GM12878 (cell line): ENCODE measurements around the gene GLOD5. TPM values are rescaled to one million over a fixed set of nuclear protein-coding genes. Genes with fewer than 3 reads are reported as not detected.

Experiments used
- ATAC-seq: fragments of 200-7000 bp; cut with Tn5 transposase; 3 replicates; pipeline ENCODE4 v1.9.1; 2020; ENCODE audit warnings: mild to moderate bottlenecking, moderate library complexity
- BruUV-seq: library from RNA; stranded (reverse); fragments of 400-500 nt; replicated peaks from 2 replicates; lab custom pipeline; 2021; lab: Mats Ljungman, UMichigan
- CTCF ChIA-PET: fragments of 300-600 bp; sonication (Branson Sonifier 250); formaldehyde crosslinking; extraction: SDS; loops from one replicate; lab custom pipeline; 2021; ENCODE audit warnings: inconsistent platforms; lab: Yijun Ruan, JAX
- POLR2A ChIA-PET: fragments of 350-600 bp; formaldehyde crosslinking; extraction: SDS; loops from one replicate; lab custom pipeline; 2021; ENCODE audit warnings: inconsistent platforms; lab: Charles Lee
- RAD21 ChIA-PET: fragments of 300-600 bp; sonication (Branson Sonifier 250); formaldehyde crosslinking; loops from one replicate; lab custom pipeline; 2023; ENCODE audit warnings: antibody characterized with exemption; ENCODE audit not compliant: unreplicated experiment; lab: Charles Lee
- SMC1A ChIA-PET: fragments of 300-600 bp; sonication (Branson Sonifier 250); formaldehyde crosslinking; loops from one replicate; lab custom pipeline; 2023; ENCODE audit not compliant: unreplicated experiment, uncharacterized antibody; lab: Charles Lee
- DNase-seq: peaks from one replicate; pipeline ENCODE4 v3.0.0-alpha.2; 2011; ENCODE audit warnings: low read depth, low spot score
- FAIRE-seq: peaks from 3 replicates; lab custom pipeline; 2011; peaks lifted over from hg19 to GRCh38; lab: Jason Lieb, UNC
- H2AFZ ChIP-seq: 2 replicates; pipeline ENCODE4 v1.6.0; 2011; ENCODE audit warnings: low read depth, low read length, control low read depth; ENCODE audit not compliant: control insufficient read depth
- H3K27ac ChIP-seq: 2 replicates; pipeline ENCODE4 v1.5.1; 2011; ENCODE audit warnings: control low read depth; ENCODE audit not compliant: control insufficient read depth, insufficient read depth
- H3K27me3 ChIP-seq, 2 experiments: replicated peaks in 1 of 2; 2 replicates each; pipeline versions ENCODE4 v1.6.0 to v1.6.1; 2011; ENCODE audit warnings: low read length in 1 of 2; ENCODE audit not compliant: control insufficient read depth in 2 of 2, insufficient read depth in 2 of 2
- H3K36me3 ChIP-seq, 2 experiments: 2 replicates each; pipeline ENCODE4 v1.5.1; 2011; ENCODE audit warnings: low read length in 1 of 2; ENCODE audit not compliant: control insufficient read depth in 2 of 2, insufficient read depth in 2 of 2
- H3K4me1 ChIP-seq: 2 replicates; pipeline ENCODE4 v1.6.1; 2011; ENCODE audit warnings: mild to moderate bottlenecking, low read length, moderate library complexity, mixed read lengths; ENCODE audit not compliant: control insufficient read depth, insufficient read depth
- H3K4me2 ChIP-seq: 2 replicates; pipeline ENCODE4 v1.6.0; 2011; ENCODE audit warnings: control low read depth; ENCODE audit not compliant: control insufficient read depth, insufficient read depth
- H3K4me3 ChIP-seq: fragments of 200-600 bp; sonication (generic); 2 replicates; pipeline ENCODE4 v1.5.1; 2016
- H3K79me2 ChIP-seq: 2 replicates; pipeline ENCODE4 v1.6.0; 2011; ENCODE audit warnings: low read length; ENCODE audit not compliant: control insufficient read depth, insufficient read depth
- H3K9ac ChIP-seq: 2 replicates; pipeline ENCODE4 v1.8.0; 2011; ENCODE audit warnings: low read length, control low read depth, mixed read lengths; ENCODE audit not compliant: control insufficient read depth, insufficient read depth
- H3K9me3 ChIP-seq: replicated peaks from 3 replicates; pipeline ENCODE4 v1.5.1; 2011; ENCODE audit warnings: mild to moderate bottlenecking, low read length; ENCODE audit not compliant: control insufficient read depth, insufficient read depth
- H4K20me1 ChIP-seq: 2 replicates; pipeline ENCODE4 v1.6.0; 2011; ENCODE audit not compliant: control insufficient read depth, insufficient read depth
- CEBPB ChIP-seq, 2 experiments: fragments of 150-350 bp in 1 of 2; IDR thresholded peaks; 2 replicates each; pipeline ENCODE4 v1.6.1; 2012 to 2014; ENCODE audit warnings: low read depth in 2 of 2, low read length in 2 of 2, borderline replicate concordance in 1 of 2, inconsistent platforms in 1 of 2
- POLR2AphosphoS5 ChIP-seq: IDR thresholded peaks from 2 replicates; pipeline ENCODE4 v1.6.1; 2011; ENCODE audit warnings: mild to moderate bottlenecking, low read length, inconsistent platforms
- SIX5 ChIP-seq: IDR thresholded peaks from 2 replicates; pipeline ENCODE4 v1.6.1; 2011; ENCODE audit warnings: mild to moderate bottlenecking, low read depth, low read length, moderate library complexity; ENCODE audit not compliant: severe bottlenecking
- SPI1 ChIP-seq: IDR thresholded peaks from 2 replicates; pipeline ENCODE4 v1.6.1; 2011; ENCODE audit warnings: low read depth, mild to moderate bottlenecking, low read length, moderate library complexity, borderline replicate concordance; ENCODE audit not compliant: insufficient read depth
- SREBF1 ChIP-seq: IDR thresholded peaks from 2 replicates; pipeline ENCODE4 v1.6.1; 2012; ENCODE audit warnings: mild to moderate bottlenecking, low read length
- WGBS: methylation state at CpG from one replicate; pipeline ENCODE4 v1.1.6; 2016; ENCODE audit warnings: low lambda C conversion rate; ENCODE audit not compliant: insufficient replicate concordance, insufficient coverage; ENCODE audit errors: missing lambda C conversion rate; 5-methylcytosine and 5-hydroxymethylcytosine counted together
- in situ Hi-C: fragments of 300-500 bp; cut with MboI; formaldehyde crosslinking; loops from 9 replicates; pipeline ENCODE4 v1.14.3; 2018; ENCODE audit warnings: mixed read lengths
- intact Hi-C: fragments of 100-400 bp; cut with micrococcal nuclease; formaldehyde crosslinking; loops from one replicate; pipeline ENCODE4 v1.14.2; 2022; ENCODE audit not compliant: unreplicated experiment
- polyA plus RNA-seq, 11 experiments: library from polyadenylated mRNA; depleted of rRNA in 4 of 11; unstranded in 6 of 11; stranded (reverse) in 5 of 11; fragments of >200 nt; fragmentation: Nextera tagmentation in 4 of 11; fragmentation: Illumina TruSeq in 1 of 11; extraction: Ambion mirVana in 4 of 11; extraction: Trizol in 1 of 11; gene quantifications; 1 replicate in 1 of 11; 2 replicates in 10 of 11; pipeline versions ENCODE4 v1.2.1 to v1.2.3, GENCODE V29; 2011 to 2016; ENCODE audit warnings: inconsistent platforms in 2 of 11, missing spikeins in 2 of 11, low read depth in 1 of 11
- total RNA-seq, 4 experiments: library from RNA; depleted of rRNA in 3 of 4; stranded (reverse); fragments of >200 nt in 3 of 4; fragmentation: Illumina TruSeq in 1 of 4; extraction: Trizol in 1 of 4; gene quantifications; 2 replicates each; pipeline versions ENCODE4 v1.2.1 to v1.2.3, GENCODE V29; 2013 to 2021
- TF ChIP-seq, protein P1 (sequence below): fragments of 450-650 bp; conservative IDR thresholded peaks from 2 replicates; pipeline ENCODE4 v1.6.1; 2017; ENCODE audit warnings: mild to moderate bottlenecking, moderate library complexity

The GLOD5 gene
- total and polyA plus RNA-seq, 10 of the 15 experiments (the other 5 are each of a cell fraction or from before 2014, with no cell fraction given), result not detected

DNA sequence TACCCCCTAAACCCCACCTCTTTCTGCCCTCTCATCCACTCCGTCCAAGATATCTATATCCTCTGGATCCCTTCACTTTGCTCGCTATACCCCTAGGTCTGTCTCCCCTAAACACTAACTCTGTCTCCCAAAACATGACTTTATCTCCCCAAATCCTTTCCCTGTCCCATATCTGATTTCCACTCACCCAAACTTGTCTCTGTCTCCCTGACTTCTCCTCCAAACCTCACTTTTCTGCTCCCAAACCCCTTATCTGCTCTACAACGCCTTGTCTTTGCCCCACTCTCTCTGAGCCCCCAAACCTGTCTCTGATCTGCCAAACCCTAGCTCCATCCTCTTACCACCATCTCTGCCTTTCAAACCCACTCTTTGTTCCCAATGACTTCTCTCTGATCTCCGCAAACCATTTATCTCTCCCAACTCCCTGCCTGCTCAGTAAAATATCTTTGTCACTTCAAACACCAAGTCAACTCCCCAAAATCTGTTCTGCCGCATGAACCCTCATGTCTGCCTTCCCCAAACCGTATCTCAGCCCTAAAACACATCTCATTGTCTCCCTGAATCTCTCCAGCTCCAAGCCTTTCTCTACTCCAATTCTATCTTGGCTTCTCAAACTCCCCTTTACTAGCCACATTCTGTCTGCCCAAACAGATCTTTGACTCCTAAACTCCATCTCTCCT lies 25.4 kb downstream of the GLOD5 start:
- Histone ChIP-seq H3K4me3 (no peak overlapping the region), H3K79me2 (no peaks in the 10 kb centered on the region), H3K27ac (no peak overlapping the region), H3K9me3 (no peaks in the 10 kb centered on the region), H3K36me3 (no peaks in the 10 kb centered on the region), H3K9ac (no peak overlapping the region), H3K4me1 (no peaks in the 10 kb centered on the region), H4K20me1 (no peaks in the 10 kb centered on the region), H2AFZ (no peak overlapping the region), H3K27me3 (no peaks in the 10 kb centered on the region), H3K4me2 (no peak overlapping the region)
- BruUV-seq, result no TSS peak
- DNase-seq, result no peak
- TF ChIP-seq SREBF1 (no peak), SIX5 (no peak), CEBPB (IDR thresholded peaks at IDR 0.05; ENCODE audit: borderline replicate concordance in 1 of 2, low read depth in 2 of 2, low read length in 2 of 2) (no peak), POLR2AphosphoS5 (no peak), SPI1 (no peak)
- TF ChIP-seq, protein P1, sequence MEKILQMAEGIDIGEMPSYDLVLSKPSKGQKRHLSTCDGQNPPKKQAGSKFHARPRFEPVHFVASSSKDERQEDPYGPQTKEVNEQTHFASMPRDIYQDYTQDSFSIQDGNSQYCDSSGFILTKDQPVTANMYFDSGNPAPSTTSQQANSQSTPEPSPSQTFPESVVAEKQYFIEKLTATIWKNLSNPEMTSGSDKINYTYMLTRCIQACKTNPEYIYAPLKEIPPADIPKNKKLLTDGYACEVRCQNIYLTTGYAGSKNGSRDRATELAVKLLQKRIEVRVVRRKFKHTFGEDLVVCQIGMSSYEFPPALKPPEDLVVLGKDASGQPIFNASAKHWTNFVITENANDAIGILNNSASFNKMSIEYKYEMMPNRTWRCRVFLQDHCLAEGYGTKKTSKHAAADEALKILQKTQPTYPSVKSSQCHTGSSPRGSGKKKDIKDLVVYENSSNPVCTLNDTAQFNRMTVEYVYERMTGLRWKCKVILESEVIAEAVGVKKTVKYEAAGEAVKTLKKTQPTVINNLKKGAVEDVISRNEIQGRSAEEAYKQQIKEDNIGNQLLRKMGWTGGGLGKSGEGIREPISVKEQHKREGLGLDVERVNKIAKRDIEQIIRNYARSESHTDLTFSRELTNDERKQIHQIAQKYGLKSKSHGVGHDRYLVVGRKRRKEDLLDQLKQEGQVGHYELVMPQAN, result no peak
- FAIRE-seq, result no peak
- RAD21 ChIA-PET, result no interaction called here
- in situ Hi-C loops, result no loop called here
- CTCF ChIA-PET, result no interaction called here
- WGBS, result 27% methylated on average over 6 of the region's 6 CpGs
- intact Hi-C loops, result no loop called here
- SMC1A ChIA-PET, result no interaction called here
- ATAC-seq, result no peak
- POLR2A ChIA-PET, result no interaction called here
